ENCODE data around the gene IP6K1.

The IP6K1 gene

GRCh38 chr3:49769286-49769915, 16.9 kb downstream of the IP6K1 start:
- ATAC-seq, result peak; percentile 45; the same call in 2 of the 3 replicates
- no peak for TF ChIP-seq POU6F1 (CRISPR knock-in tag; IDR thresholded peaks at IDR 0.05; ENCODE audit: borderline replicate concordance, low read depth)
- no peak for TF ChIP-seq CSDC2 (CRISPR knock-in tag; IDR thresholded peaks at IDR 0.05)
- TF ChIP-seq ARNTL (CRISPR knock-in tag; IDR thresholded peaks at IDR 0.05; ENCODE audit: borderline replicate concordance, low read depth), result no peak
- no peak for TF ChIP-seq CREB5 (CRISPR knock-in tag; IDR thresholded peaks at IDR 0.05; ENCODE audit: low read depth)
- no peak for TF ChIP-seq ZNF565 (CRISPR knock-in tag; conservative IDR thresholded peaks at IDR 0.05; ENCODE audit: low read depth)
- TF ChIP-seq ZNF70 (CRISPR knock-in tag; IDR thresholded peaks at IDR 0.05), result no peak
- TF ChIP-seq ZFP30 (CRISPR knock-in tag; IDR thresholded peaks at IDR 0.05), result no peak
- no peak for TF ChIP-seq TCF4 (CRISPR knock-in tag; IDR thresholded peaks at IDR 0.05; ENCODE audit: borderline replicate concordance)
- TF ChIP-seq GLIS3 (CRISPR knock-in tag; IDR thresholded peaks at IDR 0.05), result no peak
- no peak for TF ChIP-seq TSHZ2 (CRISPR knock-in tag; IDR thresholded peaks at IDR 0.05)
- no peak for TF ChIP-seq ISL1 (CRISPR knock-in tag; IDR thresholded peaks at IDR 0.05)

GRCh38 chr3:49763981-49764380, 22.4 kb downstream of the IP6K1 start:
- ATAC-seq, result no peak
- TF ChIP-seq ISL1 (CRISPR knock-in tag; IDR thresholded peaks at IDR 0.05), result no peak
- TF ChIP-seq CSRNP3 (CRISPR knock-in tag; IDR thresholded peaks at IDR 0.05), result no peak
- no peak for TF ChIP-seq PATZ1 (CRISPR knock-in tag; IDR thresholded peaks at IDR 0.05; ENCODE audit: borderline replicate concordance)
- no peak for TF ChIP-seq BACH2 (CRISPR knock-in tag; IDR thresholded peaks at IDR 0.05; ENCODE audit: borderline replicate concordance)
- TF ChIP-seq POU6F1 (CRISPR knock-in tag; IDR thresholded peaks at IDR 0.05; ENCODE audit: borderline replicate concordance, low read depth), result no peak
- TF ChIP-seq CSDC2 (CRISPR knock-in tag; IDR thresholded peaks at IDR 0.05), result no peak
- no peak for TF ChIP-seq ESRRG (CRISPR knock-in tag; IDR thresholded peaks at IDR 0.05)
- no peak for TF ChIP-seq ZFP30 (CRISPR knock-in tag; IDR thresholded peaks at IDR 0.05)
- no peak for TF ChIP-seq TOX (CRISPR knock-in tag; IDR thresholded peaks at IDR 0.05; ENCODE audit: borderline replicate concordance)
- no peak for TF ChIP-seq ZNF565 (CRISPR knock-in tag; conservative IDR thresholded peaks at IDR 0.05; ENCODE audit: low read depth)
- TF ChIP-seq GLIS3 (CRISPR knock-in tag; IDR thresholded peaks at IDR 0.05), result no peak
- no peak for TF ChIP-seq CREB5 (CRISPR knock-in tag; IDR thresholded peaks at IDR 0.05; ENCODE audit: low read depth)

Measured in SK-N-SH treated with all-trans-retinoic acid at 6 μM for 48 hours (cell line).